Measurements from ENCODE around the gene GGTLC2.
"Not testable (repeated sequence)": the region's sequence is repeated elsewhere in the genome, so short reads cannot be mapped to it uniquely, and the experiment has no call there.

The GGTLC2 gene

GRCh38 chr22:22652102-22652501 is 7.7 kb downstream of the GGTLC2 start:
- H3K4me1 ChIP-seq (ENCODE audit: insufficient read depth, low read length) = peaks cover 29% of the 10 kb centered on the region
- H3K79me2 ChIP-seq (ENCODE audit: insufficient read depth, low read length); H3K4me2 ChIP-seq (ENCODE audit: insufficient read depth, low read length); H3K4me3 ChIP-seq (ENCODE audit: low read depth in 1 of 2, low read length in 2 of 2); ATAC-seq (ENCODE audit: insufficient read depth, low read depth); H3K9ac ChIP-seq (ENCODE audit: low read depth, low read length); H2AFZ ChIP-seq (ENCODE audit: low read depth, low read length); DNase-seq; H3K36me3 ChIP-seq (ENCODE audit: insufficient read depth, low read length); H3K27me3 ChIP-seq (ENCODE audit: insufficient read depth, low read length, poor library complexity); H3K27ac ChIP-seq (ENCODE audit: low read length); H4K20me1 ChIP-seq (ENCODE audit: insufficient read depth, low read length); H3K9me3 ChIP-seq (ENCODE audit: insufficient read depth, low read length, severe bottlenecking): not testable (repeated sequence)

- H3K27ac ChIP-seq (ENCODE audit: low read length); H3K79me2 ChIP-seq (ENCODE audit: insufficient read depth, low read length); H3K4me2 ChIP-seq (ENCODE audit: insufficient read depth, low read length); H3K9ac ChIP-seq (ENCODE audit: low read depth, low read length); H2AFZ ChIP-seq (ENCODE audit: low read depth, low read length); H3K27me3 ChIP-seq (ENCODE audit: insufficient read depth, low read length, poor library complexity); H4K20me1 ChIP-seq (ENCODE audit: insufficient read depth, low read length); H3K36me3 ChIP-seq (ENCODE audit: insufficient read depth, low read length); ATAC-seq (ENCODE audit: insufficient read depth, low read depth); H3K9me3 ChIP-seq (ENCODE audit: insufficient read depth, low read length, severe bottlenecking); H3K4me3 ChIP-seq (ENCODE audit: low read depth in 1 of 2, low read length in 2 of 2): not testable (repeated sequence)
- DNase-seq = peak; percentile 27
- H3K4me1 ChIP-seq (ENCODE audit: insufficient read depth, low read length) = peaks cover 29% of the 10 kb centered on the region
These were observed 8.2 kb downstream of the GGTLC2 start for GRCh38 chr22:22652573-22652972.

- H3K79me2 ChIP-seq (ENCODE audit: insufficient read depth, low read length); H3K27me3 ChIP-seq (ENCODE audit: insufficient read depth, low read length, poor library complexity); H3K4me3 ChIP-seq (ENCODE audit: low read depth in 1 of 2, low read length in 2 of 2); H3K9ac ChIP-seq (ENCODE audit: low read depth, low read length); H2AFZ ChIP-seq (ENCODE audit: low read depth, low read length); H4K20me1 ChIP-seq (ENCODE audit: insufficient read depth, low read length); ATAC-seq (ENCODE audit: insufficient read depth, low read depth); H3K36me3 ChIP-seq (ENCODE audit: insufficient read depth, low read length); H3K9me3 ChIP-seq (ENCODE audit: insufficient read depth, low read length, severe bottlenecking): not testable (repeated sequence)
- TF ChIP-seq CTCF (IDR thresholded peaks at IDR 0.05; ENCODE audit: borderline replicate concordance, extremely low read depth, low read length, poor library complexity, severe bottlenecking) = peak; percentile 31
- Histone ChIP-seq H3K4me2 (ENCODE audit: insufficient read depth, low read length) (peak overlapping the region; percentile 19; the same call in 1 of the 2 replicates), H3K4me1 (ENCODE audit: insufficient read depth, low read length) (peaks cover 29% of the 10 kb centered on the region), H3K27ac (ENCODE audit: low read length) (peak overlapping the region; percentile 56)
- peak; percentile 73 for DNase-seq
These were observed 9.4 kb downstream of the GGTLC2 start for GRCh38 chr22:22653677-22654381.

GRCh38 chr22:22655452-22656290 is 11.3 kb downstream of the GGTLC2 start:
- no peak overlapping the region for H3K9ac ChIP-seq (ENCODE audit: low read depth, low read length)
- no peak for ATAC-seq (ENCODE audit: insufficient read depth, low read depth)

More at GRCh38 chr22:22655452-22656290, 11.3 kb downstream of the GGTLC2 start:
- no peaks in the 10 kb centered on the region for H3K36me3 ChIP-seq (ENCODE audit: insufficient read depth, low read length)
- H3K79me2 ChIP-seq (ENCODE audit: insufficient read depth, low read length) = no peaks in the 10 kb centered on the region
- peaks cover 29% of the 10 kb centered on the region for H3K4me1 ChIP-seq (ENCODE audit: insufficient read depth, low read length)
- H3K4me2 ChIP-seq (ENCODE audit: insufficient read depth, low read length) = no peak overlapping the region
- no peaks in the 10 kb centered on the region for H3K9me3 ChIP-seq (ENCODE audit: insufficient read depth, low read length, severe bottlenecking)
- no peaks in the 10 kb centered on the region for H3K27me3 ChIP-seq (ENCODE audit: insufficient read depth, low read length, poor library complexity)
- H3K27ac ChIP-seq (ENCODE audit: low read length) = peak overlapping the region; percentile 27
- DNase-seq = no peak
- H2AFZ ChIP-seq (ENCODE audit: low read depth, low read length) = no peak overlapping the region
- H4K20me1 ChIP-seq (ENCODE audit: insufficient read depth, low read length) = no peaks in the 10 kb centered on the region
- no peak for TF ChIP-seq CTCF (IDR thresholded peaks at IDR 0.05; ENCODE audit: borderline replicate concordance, extremely low read depth, low read length, poor library complexity, severe bottlenecking)
- no peak for TF ChIP-seq EZH2 (IDR thresholded peaks at IDR 0.05; ENCODE audit: borderline replicate concordance, low read depth, low read length, severe bottlenecking)
- H3K4me3 ChIP-seq (ENCODE audit: low read depth in 1 of 2, low read length in 2 of 2) = no peak overlapping the region

All from DND-41 (cell line).